ENCODE results near the gene IL16. TPM values are rescaled to one million over a fixed set of nuclear protein-coding genes. Genes with fewer than 3 reads are reported as not detected.

Gene IL16
- total RNA-seq, 1 experiment from 2014 or later, result 0.81 TPM

DNA sequence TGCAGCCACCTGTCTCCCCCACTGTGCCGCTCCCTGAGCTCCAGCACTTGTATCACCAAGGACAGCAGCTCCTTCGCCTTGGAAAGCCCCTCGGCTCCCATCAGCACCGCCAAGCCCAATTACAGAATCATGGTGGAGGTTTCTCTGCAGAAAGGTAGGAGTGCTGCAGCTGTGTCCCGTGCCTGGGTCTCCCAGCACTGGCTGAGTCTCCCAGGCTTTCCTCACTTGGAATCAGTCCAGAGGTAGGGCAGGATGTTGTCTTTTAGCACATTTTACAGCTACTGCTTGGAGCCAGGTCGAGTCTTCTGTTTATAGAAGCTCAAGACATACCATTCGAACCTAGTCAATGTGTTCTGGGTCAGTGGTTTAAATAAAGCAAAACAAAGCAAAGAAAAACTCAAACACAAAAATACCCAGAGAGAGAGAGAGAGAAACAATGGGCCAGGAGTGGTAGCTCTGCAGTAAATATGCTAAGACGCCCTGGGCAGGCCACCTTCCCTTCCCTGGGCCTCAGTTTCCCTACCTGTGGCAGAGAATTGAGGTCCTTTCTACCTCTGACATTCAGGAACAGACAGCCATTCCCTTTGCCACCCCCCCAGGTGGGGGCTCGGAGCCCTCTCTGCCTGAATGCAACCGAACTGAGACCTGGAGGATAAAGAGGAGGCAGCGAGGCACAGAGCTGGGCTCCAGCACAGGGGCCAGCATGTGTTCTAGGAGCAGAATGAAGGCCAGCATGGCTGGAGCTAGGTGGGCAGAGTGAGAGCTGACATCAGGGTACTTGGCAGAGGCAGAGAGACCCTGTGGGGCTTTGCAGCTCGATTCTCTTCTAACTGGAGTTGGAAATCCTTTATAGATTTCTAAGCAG is 83.2 kb downstream of the IL16 start:
- RAD21 ChIA-PET (ENCODE audit: low non-redundant PET in 1 of 2, low total read pairs in 2 of 2, uncharacterized antibody in 2 of 2, unreplicated experiment in 2 of 2), result no interaction called here
- no TSS peak for BruUV-seq (replicated peaks)
- Histone ChIP-seq H3K4me2 (ENCODE audit: low read length) (no peak overlapping the region), H2AFZ (ENCODE audit: low read depth, low read length, poor library complexity, severe bottlenecking) (no peak overlapping the region), H3K27ac (ENCODE audit: low read depth, low read length) (no peak overlapping the region), H3K9me3 (ENCODE audit: control insufficient read depth in 1 of 2, insufficient read depth in 1 of 2, low read depth in 1 of 2, low read length in 2 of 2) (no peaks in the 10 kb centered on the region), H3K36me3 (ENCODE audit: control insufficient read depth in 1 of 2, insufficient read depth in 2 of 2, low read length in 2 of 2) (no peaks in the 10 kb centered on the region), H3K79me2 (ENCODE audit: insufficient read depth, low read length) (no peaks in the 10 kb centered on the region), H4K20me1 (ENCODE audit: insufficient read depth) (no peaks in the 10 kb centered on the region), H3K9me2 (ENCODE audit: insufficient read depth) (no peaks in the 10 kb centered on the region), H3K4me3 (replicated peaks in 1 of 2; ENCODE audit: low read depth in 1 of 2, low read length in 2 of 2) (no peak overlapping the region), H3K27me3 (ENCODE audit: insufficient read depth, low read length) (no peaks in the 10 kb centered on the region), H3K4me1 (ENCODE audit: control insufficient read depth in 1 of 2, insufficient read depth in 2 of 2, low read length in 2 of 2) (peaks cover under 1 to 6% of the 10 kb centered on the region in 2 experiments; a peak in 2 of 4 replicates), H3K9ac (ENCODE audit: low read length) (no peak overlapping the region)
- DNase-seq (ENCODE audit: low read depth, low spot score) (no peak), ATAC-seq (no peak)
- CTCF ChIA-PET, result interaction anchor here (1.4 to 1.8 kb wide), 2 partner anchors 10 to 14 kb away, joined by 4 read pairs; no protein-coding TSS in a partner anchor
- intact Hi-C loops (cut with micrococcal nuclease), result loop anchor here (5.0 kb wide), 2 partner anchors 202 to 827 kb away; no protein-coding TSS in a partner anchor
- POLR2A ChIA-PET, result interaction anchor here (0.5 kb wide), 1 partner anchor 289 kb away, joined by 3 read pairs; no protein-coding TSS in a partner anchor
- TF ChIP-seq SP1 (IDR thresholded peaks at IDR 0.05; ENCODE audit: low read depth), result no peak
- TF ChIP-seq POLR2A (IDR thresholded peaks at IDR 0.05; ENCODE audit: borderline replicate concordance, extremely low read depth, insufficient read depth, insufficient read length), result no peak
- no peak for TF ChIP-seq SIN3A (IDR thresholded peaks at IDR 0.05; ENCODE audit: low read depth)
- no peak for TF ChIP-seq ELF1 (IDR thresholded peaks at IDR 0.05; ENCODE audit: borderline replicate concordance, low read depth)
- no peak for TF ChIP-seq EZH2phosphoT487 (IDR thresholded peaks at IDR 0.05; ENCODE audit: borderline replicate concordance)
- no peak for TF ChIP-seq TCF7L2 (IDR thresholded peaks at IDR 0.05; ENCODE audit: borderline replicate concordance, extremely low read depth, insufficient read depth, insufficient read length)
- no peak for TF ChIP-seq FOSL1 (IDR thresholded peaks at IDR 0.05; ENCODE audit: low read depth)

DNA sequence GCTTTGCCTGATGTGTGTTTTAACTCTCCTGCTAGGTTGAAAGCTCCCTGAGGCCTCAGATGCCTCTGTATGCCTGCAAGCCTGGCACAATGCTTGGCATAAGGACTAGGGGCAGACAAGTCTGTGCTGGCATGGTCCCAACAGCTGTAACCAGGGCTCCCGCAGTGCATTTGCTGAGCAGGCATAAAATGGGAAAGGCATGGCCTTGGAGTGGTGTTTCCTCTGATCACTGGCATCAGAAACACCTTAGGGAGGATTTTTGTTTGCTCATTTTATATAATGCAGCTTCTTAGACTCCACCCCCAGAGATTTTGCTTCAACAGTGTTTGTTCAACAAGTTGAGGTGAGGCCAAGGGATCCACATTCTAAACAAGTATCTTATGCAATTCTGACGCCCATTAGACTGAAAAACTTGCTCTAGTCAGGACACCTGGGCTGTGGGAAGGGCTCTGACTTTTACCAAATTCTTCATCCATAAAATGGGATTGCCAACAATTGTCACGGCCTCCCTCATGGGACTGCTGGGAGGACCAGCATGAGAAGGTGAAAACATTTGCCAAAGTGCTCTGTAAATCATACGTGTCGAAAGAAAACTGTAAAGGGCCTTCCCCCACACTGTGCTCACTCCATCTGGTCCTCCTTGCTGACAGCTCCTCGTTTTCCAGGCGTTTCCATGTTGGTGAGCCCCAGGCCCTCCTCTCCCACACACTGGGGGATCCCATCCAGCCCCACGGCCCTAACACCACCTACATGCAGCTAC is 84.2 kb downstream of the IL16 start:
- no peak overlapping the region for H3K4me3 ChIP-seq (replicated peaks in 1 of 2; ENCODE audit: low read depth in 1 of 2, low read length in 2 of 2)
- BruUV-seq (replicated peaks), result no TSS peak
- TF ChIP-seq CEBPB (IDR thresholded peaks at IDR 0.05; ENCODE audit: low read depth), result no peak
- TF ChIP-seq POLR2A (IDR thresholded peaks at IDR 0.05; ENCODE audit: borderline replicate concordance, extremely low read depth, insufficient read depth, insufficient read length), result no peak
- TF ChIP-seq TCF7L2 (IDR thresholded peaks at IDR 0.05; ENCODE audit: borderline replicate concordance, extremely low read depth, insufficient read depth, insufficient read length), result no peak
- TF ChIP-seq CTCF (IDR thresholded peaks at IDR 0.05 in 2 of 3, conservative IDR thresholded peaks at IDR 0.05 in 1 of 3; ENCODE audit: borderline replicate concordance in 1 of 3, insufficient read depth in 1 of 3, low read depth in 2 of 3, low read length in 2 of 3), result no peak
- no peak for TF ChIP-seq SIN3A (IDR thresholded peaks at IDR 0.05; ENCODE audit: low read depth)
- H3K27me3 ChIP-seq (ENCODE audit: insufficient read depth, low read length), result no peaks in the 10 kb centered on the region
- H3K4me2 ChIP-seq (ENCODE audit: low read length), result no peak overlapping the region
- H3K36me3 ChIP-seq (ENCODE audit: control insufficient read depth in 1 of 2, insufficient read depth in 2 of 2, low read length in 2 of 2), result no peaks in the 10 kb centered on the region
- H3K79me2 ChIP-seq (ENCODE audit: insufficient read depth, low read length), result no peaks in the 10 kb centered on the region
- no peaks in the 10 kb centered on the region for H3K4me1 ChIP-seq (ENCODE audit: control insufficient read depth in 1 of 2, insufficient read depth in 2 of 2, low read length in 2 of 2)
- ChIA-PET CTCF (interaction anchor here (1.4 to 1.8 kb wide), 2 partner anchors 9 to 15 kb away, joined by 4 read pairs; no protein-coding TSS in a partner anchor), POLR2A (interaction anchor here (0.5 kb wide), 1 partner anchor 290 kb away, joined by 3 read pairs; no protein-coding TSS in a partner anchor), RAD21 (ENCODE audit: low non-redundant PET in 1 of 2, low total read pairs in 2 of 2, uncharacterized antibody in 2 of 2, unreplicated experiment in 2 of 2) (no interaction called here)
- ATAC-seq (no peak), DNase-seq (ENCODE audit: low read depth, low spot score) (no peak)
- H3K9me2 ChIP-seq (ENCODE audit: insufficient read depth), result no peaks in the 10 kb centered on the region
- no peaks in the 10 kb centered on the region for H4K20me1 ChIP-seq (ENCODE audit: insufficient read depth)
- H3K27ac ChIP-seq (ENCODE audit: low read depth, low read length), result no peak overlapping the region
- intact Hi-C loops (cut with micrococcal nuclease), result no loop called here
- H3K9ac ChIP-seq (ENCODE audit: low read length), result no peak overlapping the region
- H2AFZ ChIP-seq (ENCODE audit: low read depth, low read length, poor library complexity, severe bottlenecking), result no peak overlapping the region
- no peaks in the 10 kb centered on the region for H3K9me3 ChIP-seq (ENCODE audit: control insufficient read depth in 1 of 2, insufficient read depth in 1 of 2, low read depth in 1 of 2, low read length in 2 of 2)

Data from HCT116 (cell line).